Hematopoietic multipotent progenitor cell (in vitro differentiated cells): ENCODE data around the gene NUDT16L1. TPM values are rescaled to one million over a fixed set of nuclear protein-coding genes. Genes with fewer than 3 reads are reported as not detected.
"Not testable (repeated sequence)": the region's sequence is repeated elsewhere in the genome, so short reads cannot be mapped to it uniquely, and the experiment has no call there.

Experiments used
- DNase-seq, 3 donors: peaks; one replicate each; pipeline ENCODE4 v3.0.0-alpha.2; 2011 to 2015; ENCODE audit warnings: low read depth in 2 of 3, low spot score in 2 of 3
- total RNA-seq: library from RNA; depleted of rRNA; stranded (reverse); fragments of >200 nt; gene quantifications from one replicate; pipeline ENCODE4 v1.2.3, GENCODE V29; 2012

Gene NUDT16L1
- total RNA-seq, 1 donor, result 48.7 TPM

DNA sequence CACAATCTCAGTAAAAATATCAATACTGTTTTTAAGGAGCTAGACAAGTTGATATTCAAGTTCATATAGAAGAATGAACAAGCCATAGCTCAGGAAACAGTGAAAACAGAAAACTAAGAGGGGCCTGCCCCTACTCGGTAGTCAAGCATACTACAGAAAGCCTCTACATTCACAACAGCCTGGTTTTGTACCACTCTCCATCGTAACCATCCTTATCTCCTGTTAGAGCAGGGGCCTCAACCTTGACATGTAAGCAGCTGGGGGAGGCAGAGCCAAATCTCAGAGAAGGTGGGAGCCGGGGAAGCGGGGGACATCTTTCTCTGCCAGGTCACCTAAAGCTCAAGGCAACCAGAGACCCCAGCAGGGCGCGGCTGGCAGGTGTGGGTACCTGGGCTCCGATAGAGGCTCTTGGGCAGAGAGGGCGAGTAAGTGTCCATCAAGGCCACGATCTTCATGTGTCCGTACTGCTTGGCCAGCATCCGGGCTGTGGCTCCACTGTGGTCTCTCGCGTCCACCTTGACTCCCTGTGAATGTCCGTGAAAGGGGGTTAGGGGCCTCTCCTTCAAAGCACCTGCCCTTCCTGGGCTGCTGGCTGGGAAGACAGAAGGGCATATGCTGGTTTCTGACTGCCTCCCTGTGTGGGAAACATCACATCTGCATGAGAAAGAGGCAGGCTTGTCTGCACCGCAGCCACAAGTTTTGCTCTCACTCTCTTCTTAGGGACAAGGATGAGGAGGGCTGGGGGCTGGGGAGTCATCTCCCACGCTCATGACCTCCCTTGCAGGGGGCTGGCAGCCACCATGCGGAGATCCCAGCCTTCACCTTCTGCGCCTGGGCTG, 20.5 kb downstream of the NUDT16L1 start:
- no peak for DNase-seq

- no peak for DNase-seq
Observed at GRCh38 chr16:4714996-4715395, 21.6 kb downstream of the NUDT16L1 start.

GRCh38 chr16:4718466-4718865, 25.1 kb downstream of the NUDT16L1 start:
- DNase-seq, result no peak

GRCh38 chr16:4723071-4723767, 29.9 kb downstream of the NUDT16L1 start:
- no peak for DNase-seq

DNA sequence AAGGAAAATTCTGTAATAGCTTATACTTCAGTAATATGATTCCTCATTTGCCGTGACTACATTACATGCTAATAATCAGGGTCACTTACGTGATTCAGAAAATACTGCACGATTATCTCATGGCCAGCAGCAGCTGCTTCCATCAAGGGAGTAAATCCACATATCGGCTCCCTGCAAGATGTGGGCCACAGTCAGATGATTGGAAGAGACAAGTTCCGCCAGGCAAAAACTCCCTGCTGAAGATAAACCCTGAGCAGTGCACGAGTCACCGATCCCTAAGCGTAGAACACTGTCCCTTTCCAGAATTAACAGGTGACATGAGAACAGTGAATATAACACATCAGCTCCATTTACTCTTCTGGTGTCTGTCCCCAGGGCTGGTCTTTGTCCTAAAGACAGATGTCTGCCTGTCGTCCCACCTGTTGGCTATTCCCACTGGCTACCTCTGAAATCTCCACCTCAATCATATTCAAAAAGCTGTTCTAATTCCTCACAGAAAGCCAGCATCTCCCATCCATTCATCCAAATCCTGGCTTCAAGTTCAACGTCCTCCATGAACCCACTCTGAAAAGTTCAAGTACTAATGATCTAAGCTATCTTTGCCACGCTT, 31.4 kb downstream of the NUDT16L1 start:
- DNase-seq, result no peak

DNA sequence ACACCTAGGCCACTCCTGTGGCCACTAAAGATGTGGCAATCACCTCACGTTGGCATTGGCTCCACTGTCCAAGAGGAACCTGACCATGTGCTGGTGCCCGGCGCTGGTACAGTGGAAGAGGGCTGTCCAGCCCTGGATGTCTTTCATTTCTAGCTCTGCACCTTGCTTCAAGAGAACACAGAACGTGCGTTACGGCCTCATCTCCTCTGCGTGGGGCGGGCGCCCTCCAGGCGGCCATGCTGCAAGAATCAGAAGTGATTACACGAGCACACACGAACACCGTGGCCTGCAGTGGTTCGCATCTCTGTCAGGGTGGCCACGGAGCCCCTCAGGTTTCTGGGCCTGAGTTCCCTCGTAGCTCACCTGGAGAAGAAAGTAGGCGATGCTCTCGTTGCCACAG, 33.3 kb downstream of the NUDT16L1 start:
- no peak for DNase-seq

DNA sequence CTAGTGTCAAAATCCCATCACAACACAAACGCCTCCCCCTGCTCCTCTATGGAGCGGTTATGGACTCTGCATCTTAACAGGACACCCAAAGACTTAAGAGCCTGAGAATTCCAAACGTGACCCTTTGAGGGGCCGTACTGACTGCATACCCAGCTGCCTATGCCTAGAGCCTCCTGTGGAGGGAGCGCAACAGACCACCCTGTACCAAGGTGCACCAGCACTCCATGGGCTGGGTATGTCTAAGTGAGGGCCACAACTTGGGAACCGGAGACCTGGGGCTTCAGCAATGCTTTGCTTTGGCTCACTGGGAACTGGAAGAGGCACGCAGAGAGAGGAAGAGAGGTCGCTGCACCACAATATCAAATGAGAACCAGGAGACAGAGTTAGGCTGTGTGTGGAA, 35.3 kb downstream of the NUDT16L1 start:
- no peak for DNase-seq

GRCh38 chr16:4729876-4730275, 36.5 kb downstream of the NUDT16L1 start:
- no peak for DNase-seq

GRCh38 chr16:4733211-4733742, 39.9 kb downstream of the NUDT16L1 start:
- no peak for DNase-seq

DNA sequence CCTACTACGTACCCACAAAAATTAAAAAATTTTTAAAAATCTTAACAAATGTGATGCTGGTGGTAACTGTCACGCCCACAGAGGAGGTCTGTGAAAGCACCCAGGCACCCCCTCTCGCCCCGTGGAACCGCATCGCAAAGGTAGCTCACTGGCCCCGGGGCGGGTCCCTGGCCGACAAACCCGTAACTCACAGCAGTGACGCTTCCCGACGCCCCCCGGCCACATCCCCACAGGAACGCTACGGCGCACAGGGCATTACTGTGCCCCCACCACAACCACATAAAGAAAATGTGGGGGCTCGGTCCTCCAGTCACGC, 40.3 kb downstream of the NUDT16L1 start:
- DNase-seq, result peak in 1 of 3 donors; percentile 30

GRCh38 chr16:4734063-4734729, 40.8 kb downstream of the NUDT16L1 start, which contains the start of the genes ANKS3 and DNAAF8:
Gene ANKS3, minus strand, starts transcription at chr16:4734271. Its CDS starts 4,122 bp downstream, at chr16:4730149.
Gene DNAAF8, plus strand, starts transcription at chr16:4734537. Its CDS starts 1,978 bp downstream, at chr16:4736515.
- peak; percentile 53 to 79 (median 75) for DNase-seq

GRCh38 chr16:4734730-4735535, 41.6 kb downstream of the NUDT16L1 start:
- peak; percentile 74 to 91 (median 84) for DNase-seq

- no peak for DNase-seq
Observed at GRCh38 chr16:4736546-4736945, 43.2 kb downstream of the NUDT16L1 start.

DNA sequence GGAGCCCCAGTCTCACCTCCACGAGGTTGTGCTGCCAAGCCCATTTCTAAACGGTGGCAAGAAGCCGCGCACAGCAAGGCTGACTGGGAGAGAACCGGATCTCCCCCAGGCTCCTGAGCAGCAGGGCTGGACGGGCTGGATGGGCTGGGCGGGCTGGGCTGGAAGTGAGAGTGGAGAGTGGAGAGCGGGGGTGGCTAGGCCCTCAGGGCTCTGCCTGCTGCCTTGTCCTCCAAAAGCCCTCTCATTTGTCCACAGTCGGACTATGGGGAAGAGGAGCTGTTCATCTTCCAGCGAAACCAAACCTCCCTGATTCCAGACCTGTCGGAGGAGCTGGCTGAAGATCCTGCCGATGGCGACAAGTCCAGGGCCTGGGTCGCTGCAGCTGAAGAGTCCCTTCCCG, 44.2 kb downstream of the NUDT16L1 start:
- DNase-seq, result no peak

- not testable (repeated sequence) for DNase-seq
Observed at GRCh38 chr16:4738370-4738769, 45.0 kb downstream of the NUDT16L1 start.

DNA sequence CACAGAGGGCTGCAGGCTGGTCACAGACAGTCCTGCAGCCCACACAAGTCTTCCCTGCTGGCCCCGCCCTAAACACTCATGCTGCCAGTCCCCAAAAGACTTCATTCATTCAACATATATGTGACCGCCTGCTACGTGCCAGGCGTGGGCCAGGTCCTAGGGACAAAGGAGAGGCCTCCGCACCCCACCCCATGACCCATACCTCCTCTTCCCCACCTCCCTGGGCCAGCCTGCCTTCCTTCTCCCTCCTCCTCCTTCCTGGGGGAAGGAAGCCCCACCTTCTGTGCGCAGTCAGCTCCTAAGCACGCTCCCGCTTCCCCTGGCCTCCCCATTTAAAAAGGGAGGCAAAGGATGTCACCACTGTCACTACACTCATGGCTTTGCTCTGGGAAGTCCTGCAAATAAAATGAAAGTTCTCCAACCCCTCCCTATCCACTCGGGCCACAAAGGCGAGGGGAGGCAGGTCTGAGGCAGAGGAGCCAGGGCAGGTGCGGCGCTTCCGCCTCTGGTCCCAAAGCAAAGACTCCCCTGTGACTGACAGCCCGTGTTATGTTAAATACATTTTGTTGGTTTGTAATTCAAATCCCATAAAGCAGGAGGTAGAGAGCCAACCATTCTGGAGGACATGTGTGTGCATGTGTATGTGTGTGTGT, 50.0 kb downstream of the NUDT16L1 start:
- DNase-seq, result no peak

DNA sequence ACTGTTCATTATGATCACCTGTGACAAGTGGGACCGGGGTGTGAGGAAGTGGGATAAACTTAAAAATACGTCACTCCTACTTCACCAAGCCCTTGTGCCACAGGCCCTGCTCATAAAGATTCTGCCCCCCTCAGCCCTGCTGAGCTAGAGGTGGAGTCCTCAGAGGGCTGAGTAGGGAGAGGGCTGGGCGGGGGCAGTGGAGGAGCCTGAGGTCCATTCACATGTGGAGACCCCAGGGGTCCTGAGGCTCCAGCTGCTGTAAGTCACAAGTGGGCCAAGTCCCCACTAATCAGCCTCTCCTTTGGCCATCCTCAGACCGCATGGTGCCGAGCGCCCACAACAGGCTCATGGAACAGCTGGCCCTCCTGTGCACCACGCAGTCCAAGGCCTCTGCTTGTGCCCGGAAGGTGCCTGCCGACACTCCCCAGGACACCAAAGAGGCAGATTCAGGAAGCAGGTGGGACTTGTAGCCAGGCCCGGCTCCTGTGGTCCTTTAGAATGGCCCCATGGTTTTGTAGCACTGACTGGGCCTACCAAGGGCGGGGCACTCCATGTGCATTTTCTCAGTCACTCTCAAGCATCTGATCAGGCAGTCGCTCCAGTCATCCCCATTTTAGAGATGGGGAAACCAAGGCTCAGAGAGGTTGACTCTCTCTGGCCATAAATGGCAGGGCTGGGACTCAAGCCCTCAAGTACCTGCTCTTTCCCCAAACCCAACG, 51.4 kb downstream of the NUDT16L1 start:
- DNase-seq, result no peak

DNA sequence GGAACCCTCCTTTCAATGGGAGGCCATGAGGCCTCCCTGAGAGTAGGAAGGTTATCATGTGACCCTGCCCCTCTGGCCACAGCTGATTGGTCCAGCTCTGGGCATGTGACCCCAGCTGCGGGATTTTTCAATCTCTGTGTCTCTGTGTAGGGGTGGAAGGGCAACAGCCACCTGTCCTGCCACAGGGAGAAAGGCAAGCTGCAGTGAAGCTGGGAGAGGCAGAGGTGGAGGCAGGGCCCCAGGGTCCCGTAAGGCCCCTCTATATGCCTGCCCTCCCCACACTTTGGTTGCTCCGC, 51.9 kb downstream of the NUDT16L1 start:
- no peak for DNase-seq
